ENCODE data around the gene ZNF22. TPM values are rescaled to one million over a fixed set of nuclear protein-coding genes. Genes with fewer than 3 reads are reported as not detected.

Gene ZNF22
- total RNA-seq, 4 donors from 2014 or later: 3.6 to 12.3 (median 8.1) TPM

DNA sequence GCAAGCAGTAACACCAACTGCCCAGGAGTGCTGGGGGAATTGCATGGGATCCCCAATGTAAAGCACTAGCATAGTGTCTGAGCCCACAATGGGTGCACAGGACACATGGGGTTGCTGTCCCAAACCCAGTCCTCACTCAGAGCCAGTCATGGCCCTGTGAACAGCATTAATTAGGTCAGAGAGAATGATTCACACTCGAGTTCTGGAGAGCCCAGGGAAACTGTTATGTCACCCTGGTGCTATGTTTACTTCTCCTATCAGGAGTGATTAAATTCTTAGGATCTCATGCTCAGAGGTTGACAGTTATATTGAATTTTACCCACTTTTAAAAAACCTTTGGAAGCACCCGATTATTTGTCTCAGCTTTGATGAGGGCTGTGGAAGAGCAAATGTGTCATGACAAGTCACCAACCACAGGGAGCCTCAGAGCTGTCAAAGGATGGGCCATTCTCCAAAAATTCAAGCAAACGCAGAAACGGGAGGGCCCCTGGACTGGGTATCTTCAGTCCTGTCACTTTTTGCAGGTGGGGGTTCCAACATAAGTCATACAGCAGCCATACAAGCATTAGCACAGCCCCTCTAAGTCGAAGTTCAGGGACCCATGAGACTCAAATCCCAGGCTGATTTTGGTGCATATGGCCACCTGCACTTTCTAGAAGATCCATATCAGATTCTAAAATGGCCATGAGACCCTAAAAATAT, 42.4 kb upstream of the ZNF22 start:
- peak; percentile 26 to 75 for ATAC-seq
- DNase-seq: no peak
- no peaks in the 10 kb centered on the region for H3K9me3 ChIP-seq
- in situ Hi-C loops (cut with MboI; ENCODE audit: low sequenced_read_pairs in 4 of 4) (no loop called here), intact Hi-C loops (cut with DNase I; ENCODE audit: low total_unique reads) (no loop called here)
- peak overlapping the region; percentile 72 to 89 (median 86) for H3K4me3 ChIP-seq
- H3K4me1 ChIP-seq: peaks cover 44 to 54% of the 10 kb centered on the region in 2 donors
- TF ChIP-seq, protein P1, sequence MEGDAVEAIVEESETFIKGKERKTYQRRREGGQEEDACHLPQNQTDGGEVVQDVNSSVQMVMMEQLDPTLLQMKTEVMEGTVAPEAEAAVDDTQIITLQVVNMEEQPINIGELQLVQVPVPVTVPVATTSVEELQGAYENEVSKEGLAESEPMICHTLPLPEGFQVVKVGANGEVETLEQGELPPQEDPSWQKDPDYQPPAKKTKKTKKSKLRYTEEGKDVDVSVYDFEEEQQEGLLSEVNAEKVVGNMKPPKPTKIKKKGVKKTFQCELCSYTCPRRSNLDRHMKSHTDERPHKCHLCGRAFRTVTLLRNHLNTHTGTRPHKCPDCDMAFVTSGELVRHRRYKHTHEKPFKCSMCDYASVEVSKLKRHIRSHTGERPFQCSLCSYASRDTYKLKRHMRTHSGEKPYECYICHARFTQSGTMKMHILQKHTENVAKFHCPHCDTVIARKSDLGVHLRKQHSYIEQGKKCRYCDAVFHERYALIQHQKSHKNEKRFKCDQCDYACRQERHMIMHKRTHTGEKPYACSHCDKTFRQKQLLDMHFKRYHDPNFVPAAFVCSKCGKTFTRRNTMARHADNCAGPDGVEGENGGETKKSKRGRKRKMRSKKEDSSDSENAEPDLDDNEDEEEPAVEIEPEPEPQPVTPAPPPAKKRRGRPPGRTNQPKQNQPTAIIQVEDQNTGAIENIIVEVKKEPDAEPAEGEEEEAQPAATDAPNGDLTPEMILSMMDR (IDR thresholded peaks at IDR 0.05 in 4 of 5, conservative IDR thresholded peaks at IDR 0.05 in 1 of 5): no peak
- TF ChIP-seq POLR2A (IDR thresholded peaks at IDR 0.05): no peak
- H3K27me3 ChIP-seq: no peaks in the 10 kb centered on the region
- peak overlapping the region; percentile 92 to 97 (median 95) for H3K27ac ChIP-seq
- peaks cover 0 to 10% of the 10 kb centered on the region in 2 donors for H3K36me3 ChIP-seq

DNA sequence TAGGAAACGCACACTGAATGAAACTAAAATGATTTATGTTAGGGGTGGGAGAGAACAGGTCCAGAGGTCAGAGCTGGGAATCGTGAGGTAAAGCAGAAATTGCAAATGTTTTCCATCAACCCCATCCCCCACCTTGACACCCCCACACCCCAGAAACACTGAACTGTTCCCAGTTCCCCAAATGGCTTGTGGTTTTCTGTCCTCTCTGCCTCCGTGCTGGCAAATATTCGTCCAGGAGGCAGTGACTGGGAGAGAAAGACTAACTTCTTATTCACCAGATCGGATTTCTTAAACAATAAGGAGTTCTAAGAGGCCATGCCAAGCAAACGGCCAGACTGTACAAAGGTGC, 41.9 kb upstream of the ZNF22 start:
- no peak for TF ChIP-seq POLR2A (IDR thresholded peaks at IDR 0.05)
- TF ChIP-seq, protein P1 (IDR thresholded peaks at IDR 0.05 in 4 of 5, conservative IDR thresholded peaks at IDR 0.05 in 1 of 5): no peak
- no peak for ATAC-seq
- no peaks in the 10 kb centered on the region for H3K27me3 ChIP-seq
- H3K4me1 ChIP-seq: peaks cover 49 to 58% of the 10 kb centered on the region in 2 donors
- H3K9me3 ChIP-seq: no peaks in the 10 kb centered on the region
- intact Hi-C loops (cut with DNase I; ENCODE audit: low total_unique reads) (loop anchor here (1.0 kb wide), 2 partner anchors 19 to 27 kb away; partner anchors contain the start of gene DEPP1), in situ Hi-C loops (cut with MboI; ENCODE audit: low sequenced_read_pairs in 4 of 4) (no loop called here)
- H3K4me3 ChIP-seq: peak overlapping the region; percentile 72 to 89 (median 86)
- H3K36me3 ChIP-seq: peaks cover 0 to 9% of the 10 kb centered on the region in 2 donors
- no peak for DNase-seq
- H3K27ac ChIP-seq: peak overlapping the region; percentile 92 to 97 (median 95)

DNA sequence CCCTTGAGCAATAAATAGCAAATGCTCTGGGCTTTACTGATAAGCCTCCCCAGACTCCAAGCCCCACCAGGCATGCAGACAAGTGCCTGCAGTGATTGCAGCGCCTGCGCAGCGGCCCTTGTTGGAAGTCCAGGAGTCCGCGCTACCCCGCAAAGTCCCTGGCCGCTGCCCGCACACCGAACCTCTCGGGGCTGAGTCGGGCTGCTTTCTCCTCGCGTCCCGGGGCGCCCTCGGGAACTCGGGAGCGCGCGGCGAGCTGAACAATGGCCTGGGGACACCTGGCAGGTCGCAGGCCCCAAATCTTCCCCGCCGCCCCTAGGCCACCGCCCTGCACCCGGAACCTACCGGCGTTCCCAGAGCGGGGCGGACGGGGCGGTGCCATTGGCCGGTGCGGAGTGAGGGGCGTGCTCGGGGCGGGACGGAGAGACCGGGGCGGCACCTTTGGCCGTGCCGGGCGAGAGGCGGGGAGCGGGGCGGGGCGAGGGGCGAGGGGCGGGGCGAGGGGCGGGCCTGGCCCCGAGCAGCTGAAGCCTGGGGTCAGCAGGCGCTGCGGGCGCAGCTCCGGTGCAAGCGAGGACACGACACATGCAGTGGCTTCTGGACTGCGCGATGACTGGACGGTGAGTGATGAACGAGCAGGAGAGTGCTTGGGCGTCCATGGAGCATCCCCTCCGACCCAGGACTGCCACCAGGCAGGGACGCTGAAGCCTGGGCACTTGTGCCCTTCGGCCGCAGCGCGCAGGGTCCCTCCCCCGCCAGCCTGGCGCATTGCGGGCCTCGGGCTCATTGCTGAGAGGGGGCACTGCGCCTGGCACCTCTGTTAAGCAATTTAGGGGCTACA, 41.3 kb upstream of the ZNF22 start, which contains the start of gene RASSF4:
TSS of gene RASSF4 (plus strand) at position 556 of the 841 bp plus-strand sequence. CDS start 10,401 bp downstream, outside the sequence.
- peak; percentile 93 to 94 for DNase-seq
- H3K9me3 ChIP-seq: no peaks in the 10 kb centered on the region
- H3K4me1 ChIP-seq: peaks cover 55 to 61% of the 10 kb centered on the region in 2 donors
- H3K36me3 ChIP-seq: peaks cover 0 to 5% of the 10 kb centered on the region in 2 donors
- peak within 1 kb of the TSS; percentile 92 to 97 (median 95) for H3K27ac ChIP-seq
- peak; percentile 52 to 57 for ATAC-seq
- H3K27me3 ChIP-seq: no peaks in the 10 kb centered on the region
- peak within 1 kb of the TSS; percentile 72 to 89 (median 86) for H3K4me3 ChIP-seq
- intact Hi-C loops (cut with DNase I; ENCODE audit: low total_unique reads) (loop anchor here (1.0 kb wide), 2 partner anchors 19 to 27 kb away; partner anchors contain the start of gene DEPP1), in situ Hi-C loops (cut with MboI; ENCODE audit: low sequenced_read_pairs in 4 of 4) (no loop called here)
- TF ChIP-seq, protein P1 (IDR thresholded peaks at IDR 0.05 in 4 of 5, conservative IDR thresholded peaks at IDR 0.05 in 1 of 5): peak in 1 of 5 experiments; percentile 23
- peak; percentile 84 to 92 for TF ChIP-seq POLR2A (IDR thresholded peaks at IDR 0.05)

DNA sequence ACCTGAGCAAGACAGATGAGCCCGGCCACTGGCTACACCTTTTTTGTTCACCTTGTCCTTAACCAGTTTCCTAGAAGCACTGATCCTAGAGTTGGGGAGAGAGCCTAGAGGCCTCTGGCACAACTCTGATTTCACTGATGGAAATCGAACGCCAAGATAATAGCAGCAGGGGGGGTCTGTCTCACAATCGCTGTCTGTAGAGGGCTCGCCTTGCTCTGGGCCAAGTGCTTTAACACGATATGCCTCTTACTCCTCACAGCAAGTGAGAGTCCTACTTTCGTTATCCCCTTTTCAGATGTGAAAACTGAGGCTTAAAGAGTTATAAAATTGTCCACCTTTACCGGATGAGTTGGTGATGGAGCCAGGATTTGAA, 40.6 kb upstream of the ZNF22 start:
- H3K27ac ChIP-seq: peak overlapping the region; percentile 92 to 97 (median 95)
- no peak for DNase-seq
- no peaks in the 10 kb centered on the region for H3K27me3 ChIP-seq
- peaks cover 61 to 67% of the 10 kb centered on the region in 2 donors for H3K4me1 ChIP-seq
- TF ChIP-seq, protein P1 (IDR thresholded peaks at IDR 0.05 in 4 of 5, conservative IDR thresholded peaks at IDR 0.05 in 1 of 5): no peak
- no peak for TF ChIP-seq POLR2A (IDR thresholded peaks at IDR 0.05)
- peak overlapping the region; percentile 72 to 89 (median 86) for H3K4me3 ChIP-seq
- in situ Hi-C loops (cut with MboI; ENCODE audit: low sequenced_read_pairs in 4 of 4) (no loop called here), intact Hi-C loops (cut with DNase I; ENCODE audit: low total_unique reads) (no loop called here)
- no peak for ATAC-seq
- peaks cover 0 to 5% of the 10 kb centered on the region in 2 donors for H3K36me3 ChIP-seq
- no peaks in the 10 kb centered on the region for H3K9me3 ChIP-seq
